Measurements from ENCODE around the gene MRPL2.
A peak's percentile ranks its signal among the peaks of the same experiment; 100 is the strongest.

Gene MRPL2

DNA sequence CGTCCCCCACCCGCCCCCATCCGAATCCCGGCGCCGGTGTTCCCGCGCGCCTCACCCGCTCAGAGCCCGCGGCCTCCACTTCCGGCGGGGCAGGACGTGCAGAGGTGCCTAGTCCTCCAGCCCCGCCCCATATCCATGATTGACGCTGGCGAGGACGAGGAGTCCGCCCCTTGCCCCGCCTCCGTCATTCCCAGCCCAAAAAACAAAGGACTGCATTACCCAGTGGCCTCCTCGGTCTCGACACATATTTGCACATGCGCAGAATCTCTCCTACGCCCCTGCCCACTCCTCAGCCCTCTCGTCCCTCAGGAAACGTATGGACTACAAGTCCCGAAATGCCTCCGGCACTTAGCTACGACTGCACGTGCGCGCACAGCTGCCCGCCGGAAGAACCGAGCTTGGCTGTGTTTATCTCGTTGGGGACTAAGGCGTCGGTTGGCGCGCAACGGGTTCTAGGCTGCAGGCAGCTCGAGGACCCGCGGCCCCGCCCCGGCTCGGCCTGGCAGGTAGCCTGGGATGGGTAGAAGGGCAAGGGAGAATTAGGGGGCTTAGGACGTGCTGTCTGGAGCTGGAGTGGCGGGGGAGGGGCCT, 45.3 kb downstream of the MRPL2 start, which contains the start of the genes KLHDC3 and MEA1:
KLHDC3 (plus strand) TSS at position 407 of the 591 bp plus-strand sequence. CDS start 2,944 bp downstream, outside the sequence.
MEA1 (minus strand) TSS at position 104 of the 591 bp plus-strand sequence. CDS start 133 bp downstream, outside the sequence.
- TF ChIP-seq, protein P1, sequence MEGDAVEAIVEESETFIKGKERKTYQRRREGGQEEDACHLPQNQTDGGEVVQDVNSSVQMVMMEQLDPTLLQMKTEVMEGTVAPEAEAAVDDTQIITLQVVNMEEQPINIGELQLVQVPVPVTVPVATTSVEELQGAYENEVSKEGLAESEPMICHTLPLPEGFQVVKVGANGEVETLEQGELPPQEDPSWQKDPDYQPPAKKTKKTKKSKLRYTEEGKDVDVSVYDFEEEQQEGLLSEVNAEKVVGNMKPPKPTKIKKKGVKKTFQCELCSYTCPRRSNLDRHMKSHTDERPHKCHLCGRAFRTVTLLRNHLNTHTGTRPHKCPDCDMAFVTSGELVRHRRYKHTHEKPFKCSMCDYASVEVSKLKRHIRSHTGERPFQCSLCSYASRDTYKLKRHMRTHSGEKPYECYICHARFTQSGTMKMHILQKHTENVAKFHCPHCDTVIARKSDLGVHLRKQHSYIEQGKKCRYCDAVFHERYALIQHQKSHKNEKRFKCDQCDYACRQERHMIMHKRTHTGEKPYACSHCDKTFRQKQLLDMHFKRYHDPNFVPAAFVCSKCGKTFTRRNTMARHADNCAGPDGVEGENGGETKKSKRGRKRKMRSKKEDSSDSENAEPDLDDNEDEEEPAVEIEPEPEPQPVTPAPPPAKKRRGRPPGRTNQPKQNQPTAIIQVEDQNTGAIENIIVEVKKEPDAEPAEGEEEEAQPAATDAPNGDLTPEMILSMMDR (IDR thresholded peaks at IDR 0.05; ENCODE audit: control insufficient read depth, extremely low read depth, insufficient read depth), result no peak
- DNase-seq (ENCODE audit: low read depth), result peak; percentile 99

DNA sequence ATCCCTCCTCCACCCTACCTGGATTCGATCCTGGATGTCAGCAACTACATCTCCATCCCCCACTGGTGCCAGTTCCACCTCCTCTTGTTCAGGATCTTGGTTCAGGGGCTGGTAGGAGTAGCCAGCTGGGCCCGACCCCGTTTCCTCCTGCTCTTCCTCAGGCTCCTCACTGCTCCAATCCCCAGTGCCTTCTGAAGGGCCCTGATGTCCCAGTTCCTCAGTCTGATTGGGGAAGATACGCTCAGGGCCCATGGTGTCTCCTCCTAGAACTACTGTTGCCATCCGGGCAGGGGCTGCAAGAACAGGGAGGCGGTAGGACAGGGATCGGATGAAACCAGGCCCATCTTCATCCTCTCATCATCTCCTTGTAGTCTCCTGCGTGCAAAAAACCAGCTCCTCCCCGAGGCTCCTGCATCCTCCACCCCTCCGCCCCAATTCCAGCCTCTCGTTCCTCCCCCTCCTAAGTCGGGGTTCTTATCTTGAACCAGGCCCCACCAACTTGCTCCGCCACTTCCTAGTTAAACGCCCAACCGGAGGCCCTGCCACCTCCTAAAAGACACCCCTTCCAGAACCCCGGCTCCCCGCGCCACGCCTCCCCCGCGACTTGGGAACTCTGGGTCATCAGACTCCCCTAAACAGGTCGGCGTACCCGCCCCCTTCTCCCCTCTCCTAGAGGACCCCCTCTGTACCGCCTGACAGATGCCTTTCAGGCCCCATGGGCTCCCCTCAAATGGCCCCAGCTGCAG, 46.0 kb downstream of the MRPL2 start:
- TF ChIP-seq, protein P1 (IDR thresholded peaks at IDR 0.05; ENCODE audit: control insufficient read depth, extremely low read depth, insufficient read depth), result no peak
- H3K4me3 ChIP-seq (ENCODE audit: low read depth, low read length), result peak overlapping the region; percentile 82
- no peak for DNase-seq (ENCODE audit: low read depth)

More for the DNA sequence above, 45.3 kb downstream of the MRPL2 start, which contains the start of the genes KLHDC3 and MEA1:
- peak within 1 kb of the TSS; percentile 82 for H3K4me3 ChIP-seq (ENCODE audit: low read depth, low read length)

DNA sequence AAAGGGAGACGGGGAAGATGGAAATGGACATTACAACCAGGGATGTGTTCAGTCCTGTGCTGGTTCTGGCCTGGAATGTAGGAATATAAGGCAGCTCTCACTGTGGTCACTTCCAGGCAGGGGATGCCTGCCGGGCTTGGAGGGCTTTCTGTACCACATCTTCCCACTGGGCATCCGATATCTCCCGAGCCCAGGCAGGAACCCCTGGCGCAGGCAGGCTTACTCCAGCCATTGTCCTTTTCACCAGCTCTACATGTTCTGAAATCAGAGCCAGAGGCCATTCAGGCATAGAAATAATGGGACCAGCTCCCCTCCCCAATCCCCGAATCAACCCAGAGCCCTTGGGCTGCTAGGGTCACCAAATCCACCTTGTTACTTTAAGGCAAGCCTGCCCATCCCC, 46.9 kb downstream of the MRPL2 start:
- H3K4me3 ChIP-seq (ENCODE audit: low read depth, low read length), result peak overlapping the region; percentile 82
- DNase-seq (ENCODE audit: low read depth), result no peak
- TF ChIP-seq, protein P1 (IDR thresholded peaks at IDR 0.05; ENCODE audit: control insufficient read depth, extremely low read depth, insufficient read depth), result no peak

DNA sequence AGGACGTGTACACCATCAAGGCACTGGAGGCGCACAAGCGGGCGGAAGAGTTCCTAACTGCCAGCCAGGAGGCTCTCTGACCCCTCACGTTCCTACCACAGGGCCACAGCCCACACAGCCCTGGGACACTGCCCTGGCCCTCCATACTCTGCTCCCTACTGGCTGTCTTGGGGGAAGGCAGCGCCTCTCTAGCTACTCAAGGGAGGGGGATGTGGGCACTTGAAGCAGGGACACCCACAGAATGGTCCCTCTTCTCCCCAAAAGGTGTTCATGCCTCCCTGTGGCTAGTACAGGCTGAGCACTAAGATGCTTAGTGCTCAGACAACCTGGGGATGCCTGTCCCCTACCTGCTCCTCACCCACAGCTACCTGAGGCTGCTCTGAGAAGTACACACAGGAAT, 48.0 kb downstream of the MRPL2 start:
- TF ChIP-seq, protein P1 (IDR thresholded peaks at IDR 0.05; ENCODE audit: control insufficient read depth, extremely low read depth, insufficient read depth), result no peak
- no peak overlapping the region for H3K4me3 ChIP-seq (ENCODE audit: low read depth, low read length)
- DNase-seq (ENCODE audit: low read depth), result no peak

DNA sequence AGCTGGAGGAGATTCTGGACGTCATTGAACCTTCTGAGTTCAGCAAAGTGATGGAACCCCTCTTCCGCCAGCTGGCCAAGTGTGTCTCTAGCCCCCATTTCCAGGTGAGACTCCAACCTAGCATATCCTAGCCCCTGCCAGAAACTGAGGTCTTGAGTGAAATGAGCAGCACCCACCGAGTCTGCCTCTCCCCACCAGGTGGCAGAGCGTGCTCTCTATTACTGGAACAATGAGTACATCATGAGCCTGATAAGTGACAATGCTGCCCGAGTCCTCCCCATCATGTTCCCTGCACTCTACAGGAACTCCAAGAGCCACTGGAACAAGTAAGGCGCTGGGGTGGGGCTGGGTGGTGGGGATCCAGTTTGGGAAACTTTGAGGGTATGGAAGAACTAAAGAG, 50.1 kb downstream of the MRPL2 start:
- TF ChIP-seq, protein P1 (IDR thresholded peaks at IDR 0.05; ENCODE audit: control insufficient read depth, extremely low read depth, insufficient read depth), result peak; percentile 42; the same call in 1 of the 2 replicates
- H3K4me3 ChIP-seq (ENCODE audit: low read depth, low read length), result no peak overlapping the region
- DNase-seq (ENCODE audit: low read depth), result no peak

DNA sequence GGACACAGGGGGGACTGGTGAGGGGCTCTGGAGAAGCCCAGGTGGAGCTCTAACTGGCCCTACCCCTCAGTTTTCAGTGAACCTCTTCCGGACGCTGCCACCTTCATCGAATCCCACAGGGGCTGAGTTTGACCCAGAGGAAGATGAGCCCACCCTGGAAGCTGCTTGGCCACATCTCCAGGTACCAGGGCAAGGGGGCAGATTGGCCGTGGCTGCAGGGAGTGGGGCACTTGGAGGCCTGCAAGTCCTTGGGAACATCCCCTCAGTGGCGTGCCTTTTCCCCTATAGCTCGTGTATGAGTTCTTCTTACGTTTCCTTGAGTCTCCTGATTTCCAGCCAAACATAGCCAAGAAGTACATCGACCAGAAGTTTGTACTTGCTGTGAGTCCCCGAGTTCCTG, 52.1 kb downstream of the MRPL2 start:
- no peak for DNase-seq (ENCODE audit: low read depth)
- TF ChIP-seq, protein P1 (IDR thresholded peaks at IDR 0.05; ENCODE audit: control insufficient read depth, extremely low read depth, insufficient read depth), result no peak
- no peak overlapping the region for H3K4me3 ChIP-seq (ENCODE audit: low read depth, low read length)
